Inflammatory macrophage (primary cell): ENCODE data around the gene TOR1B.

Experiments used
- DNase-seq, 2 donors: peaks; one replicate each; pipeline ENCODE4 v3.0.0-alpha.2; 2020 to 2022

The TOR1B gene

DNA sequence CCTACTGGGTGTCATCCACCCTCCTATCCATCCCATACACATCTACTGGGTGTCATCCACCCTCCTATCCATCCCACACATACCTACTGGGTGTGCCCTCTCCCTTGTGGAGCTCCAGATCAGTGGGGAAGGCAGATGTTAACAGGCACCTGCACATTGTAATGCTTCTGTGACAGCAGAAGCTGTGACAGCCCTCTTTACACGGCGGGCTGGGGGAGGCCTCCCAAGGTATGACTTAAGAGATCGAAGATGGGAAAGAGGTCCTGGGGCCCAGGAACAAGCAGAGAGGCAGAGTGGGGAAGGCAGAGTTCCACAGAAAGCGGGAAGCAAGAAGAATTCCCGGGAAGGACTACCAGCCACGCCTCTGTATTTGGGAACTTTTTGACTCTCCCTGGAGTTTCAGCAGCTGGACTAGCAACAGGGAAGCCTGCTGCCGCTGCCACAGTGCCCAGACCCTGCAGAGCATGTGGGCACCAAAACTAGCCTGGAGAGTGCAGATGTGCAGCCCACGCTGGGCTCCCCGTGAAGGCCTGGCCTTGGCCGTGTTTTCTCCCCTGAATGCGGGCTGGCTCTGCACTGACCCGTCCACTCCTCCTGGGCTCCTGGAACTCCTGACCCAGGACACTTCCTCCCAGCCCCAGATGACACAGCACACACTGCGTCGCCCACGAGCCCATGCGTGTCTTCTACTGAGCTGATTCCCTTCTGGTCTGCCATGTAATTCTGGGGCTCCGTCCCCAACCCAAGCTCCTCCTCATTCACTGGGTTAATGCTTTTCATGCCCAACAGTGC is 11.6 kb downstream of the TOR1B start:
- DNase-seq = peak; percentile 54 to 80

DNA sequence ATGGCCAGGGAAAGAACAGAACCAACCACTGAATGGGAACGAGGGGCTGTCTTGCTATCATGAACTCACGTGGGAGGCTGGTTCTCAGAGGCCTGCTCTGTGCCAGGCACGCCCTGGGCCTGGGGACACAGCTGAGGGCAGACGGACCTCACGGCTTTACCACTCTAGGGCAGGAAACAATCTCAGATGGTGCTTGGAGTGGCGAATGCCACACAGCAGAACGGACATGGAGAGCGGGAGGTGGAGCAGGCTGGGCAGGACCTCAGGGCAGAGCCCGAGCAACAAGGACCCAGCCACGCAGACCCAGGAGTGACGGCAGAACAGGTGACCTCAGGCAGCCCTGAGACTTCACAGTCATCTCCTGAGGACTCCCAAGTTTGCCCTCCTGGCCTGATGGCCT is 12.3 kb downstream of the TOR1B start:
- DNase-seq = no peak

DNA sequence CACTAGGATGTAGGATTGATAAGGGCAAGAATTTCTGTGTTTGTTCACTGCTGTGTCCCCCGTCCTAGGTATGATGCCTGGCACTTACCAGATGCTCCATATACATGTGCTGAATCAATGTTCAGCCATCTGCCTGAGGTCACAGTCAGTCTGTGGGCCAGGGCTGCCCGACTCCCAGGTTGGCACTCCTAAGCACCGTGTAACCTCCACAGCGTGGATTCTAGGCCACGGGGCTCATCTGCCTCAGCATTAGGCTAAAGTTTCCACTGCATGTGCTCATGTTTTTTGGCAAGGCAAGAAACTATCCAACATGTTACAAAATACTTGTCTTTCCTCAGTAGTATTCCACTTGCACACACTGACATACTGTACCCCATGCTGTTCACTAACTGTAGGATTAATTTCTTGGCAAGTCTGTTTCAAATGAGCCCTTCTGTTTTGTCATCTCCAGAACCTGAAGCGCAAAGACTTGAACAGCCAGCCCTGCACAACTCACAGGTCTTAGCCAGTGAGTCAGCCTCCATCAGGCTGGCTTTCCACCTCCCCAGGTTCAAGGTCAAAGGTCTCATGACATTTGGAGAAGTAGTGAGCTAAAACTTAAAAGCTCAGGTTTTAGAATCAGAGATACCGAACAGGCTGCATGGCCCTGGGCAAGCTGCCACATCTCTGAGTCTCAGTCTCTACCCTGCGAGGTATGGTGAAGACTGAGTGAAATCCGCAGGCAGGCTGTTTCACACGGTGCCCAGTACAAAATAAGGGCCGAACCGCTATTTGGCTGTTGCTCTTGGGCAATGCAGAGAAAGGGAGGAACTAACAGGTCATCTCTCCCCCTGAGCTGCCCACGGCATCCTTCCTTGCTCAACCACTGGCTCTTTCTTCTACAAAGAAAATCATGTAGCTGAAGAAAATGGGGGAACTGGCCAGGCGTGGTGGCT is 13.8 kb downstream of the TOR1B start:
- DNase-seq = peak; percentile 94 to 96

DNA sequence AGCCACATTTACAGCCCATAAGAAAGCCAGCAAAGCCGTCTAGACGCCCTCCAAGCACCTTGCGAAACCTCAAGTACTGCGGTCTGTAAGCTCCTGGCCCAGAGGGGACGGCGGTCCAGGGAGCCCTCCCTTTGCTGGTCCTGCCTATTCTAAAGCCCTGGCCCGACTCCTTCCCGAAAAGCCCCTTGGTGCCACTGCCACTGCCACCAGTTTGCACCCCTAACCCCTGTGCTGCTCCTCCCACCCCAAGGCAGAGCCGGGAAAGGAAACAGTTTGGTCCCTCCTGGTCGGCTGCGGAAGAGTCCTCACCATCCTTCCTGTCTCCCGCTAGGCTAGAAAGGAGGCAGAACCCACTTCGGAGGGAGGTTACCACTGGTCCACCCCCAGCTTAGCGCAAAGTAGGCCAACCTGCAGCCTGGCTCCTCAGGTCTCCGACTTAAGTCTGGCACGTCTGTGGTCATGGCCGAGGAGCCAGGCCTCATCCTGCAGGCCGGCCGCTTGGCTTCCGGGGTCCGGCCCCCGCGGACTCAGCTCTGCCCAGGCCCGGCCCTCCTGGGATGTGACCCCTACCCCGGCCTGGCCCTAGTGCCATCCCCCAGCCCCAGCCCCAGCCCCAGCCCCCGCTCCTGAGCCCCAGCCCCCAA is 20.0 kb downstream of the TOR1B start:
- peak in 1 of 2 donors; percentile 23 for DNase-seq

DNA sequence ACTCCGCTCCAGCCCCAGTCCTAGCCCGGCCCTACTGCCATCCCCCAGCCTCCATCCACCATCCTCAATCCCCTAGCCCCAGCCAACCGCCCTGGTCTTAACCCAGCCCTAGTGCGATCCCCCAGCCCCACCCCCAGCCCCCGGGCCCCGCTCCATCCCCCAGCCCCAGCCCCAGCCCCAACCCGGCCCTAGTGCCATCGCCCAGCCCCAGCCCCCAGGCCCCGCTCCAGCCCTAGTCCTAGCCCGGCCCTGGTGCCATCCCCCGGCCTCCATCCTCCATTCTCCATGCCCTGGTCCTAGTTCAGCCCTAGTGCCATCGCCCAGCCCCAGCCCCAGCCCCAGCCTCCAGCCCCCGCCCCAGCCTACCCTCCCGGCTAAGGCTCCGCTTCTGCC is 20.6 kb downstream of the TOR1B start:
- DNase-seq = no peak

DNA sequence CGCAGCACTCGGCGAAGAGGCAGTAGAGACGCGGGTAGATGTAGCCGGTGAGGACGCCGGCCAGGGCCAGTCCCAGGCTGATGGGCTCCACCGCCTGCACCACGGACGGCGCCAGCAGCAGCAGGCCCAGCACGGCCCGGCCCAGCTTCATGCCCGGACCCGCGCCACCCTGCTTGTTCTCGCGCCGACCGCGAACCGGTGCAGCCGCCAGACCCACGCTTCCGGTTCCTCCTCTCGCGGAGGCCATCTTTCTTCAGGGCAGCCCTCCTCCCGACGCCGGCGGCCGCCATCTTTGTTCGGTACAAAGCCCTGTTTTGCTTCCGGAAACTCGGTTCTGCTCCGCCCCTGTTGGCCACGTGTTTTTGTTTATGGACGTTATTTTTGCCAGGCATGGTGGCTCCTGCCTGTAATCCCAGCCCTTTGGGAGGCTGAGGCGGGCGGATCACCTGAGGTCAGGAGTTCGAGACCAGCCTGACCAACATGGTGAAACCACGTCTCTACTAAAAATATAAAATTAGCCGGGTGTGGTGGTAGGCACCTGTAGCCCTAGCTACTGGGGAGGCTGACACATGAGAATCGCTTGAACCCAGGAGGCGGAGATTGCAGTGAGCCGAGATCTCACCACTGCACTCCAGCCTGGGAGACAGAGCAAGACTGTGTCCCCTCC is 21.1 kb downstream of the TOR1B start, which contains the start of gene TOR1A:
TSS of gene TOR1A (minus strand) at position 202 of the 667 bp plus-strand sequence. CDS start at position 151, 51 bp downstream.
- DNase-seq = peak; percentile 94 to 95

DNA sequence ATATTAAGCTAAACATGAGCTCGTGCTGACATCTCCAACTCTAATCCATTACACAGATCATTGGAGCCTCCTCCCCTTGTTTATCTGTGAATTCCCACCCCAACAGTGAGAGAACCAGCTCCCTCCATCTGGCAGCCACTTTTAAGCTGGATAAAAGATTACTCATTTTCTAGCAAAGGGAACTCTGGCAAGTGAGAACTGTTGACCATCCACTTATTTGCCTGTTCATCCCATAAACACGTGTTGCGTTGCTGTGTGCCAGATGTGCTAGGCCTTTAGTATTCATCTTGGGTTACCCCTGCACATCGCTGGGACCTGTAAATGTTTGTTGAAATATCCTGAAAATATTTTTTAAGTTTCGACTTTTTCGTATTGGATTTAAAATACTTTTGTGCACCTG is 23.4 kb downstream of the TOR1B start:
- no peak for DNase-seq

DNA sequence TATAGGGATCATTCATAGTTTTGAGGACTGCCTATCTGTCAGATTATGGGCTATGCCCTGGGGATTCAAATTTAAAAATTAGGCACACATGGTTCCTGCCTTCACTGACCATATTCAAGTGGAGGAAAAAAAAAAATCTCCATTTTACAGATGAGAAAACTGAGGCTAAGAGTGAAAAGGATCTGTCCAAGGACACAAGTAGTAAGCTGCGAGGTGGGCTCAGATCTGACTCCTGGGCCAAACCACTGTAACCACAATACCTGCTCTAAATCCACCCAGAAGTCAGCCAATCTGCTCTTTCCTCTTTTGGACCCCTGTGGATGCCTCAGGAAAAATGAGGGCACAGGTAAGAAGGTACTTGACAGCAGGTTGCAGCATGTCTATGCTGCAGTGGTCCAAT is 23.8 kb downstream of the TOR1B start:
- no peak for DNase-seq

DNA sequence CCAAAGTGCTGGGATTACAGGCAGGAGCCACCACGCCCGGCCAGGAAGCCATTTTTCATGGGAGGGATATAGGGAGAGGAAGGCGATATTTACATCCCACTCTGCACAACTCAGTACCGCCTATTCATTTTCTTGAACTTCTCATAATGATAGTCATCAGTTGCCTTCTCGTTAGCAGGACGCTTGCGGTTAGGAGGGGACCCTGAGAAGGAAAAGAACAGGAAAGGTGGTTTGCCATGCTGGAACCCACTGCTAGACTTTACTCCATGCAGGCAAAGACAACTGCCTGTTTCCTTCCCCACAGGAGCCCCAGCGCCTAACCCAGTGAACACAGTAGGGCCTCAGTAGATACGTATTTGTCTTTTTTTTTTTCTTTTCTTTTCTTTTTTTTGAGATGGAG is 25.1 kb downstream of the TOR1B start:
- DNase-seq = no peak

DNA sequence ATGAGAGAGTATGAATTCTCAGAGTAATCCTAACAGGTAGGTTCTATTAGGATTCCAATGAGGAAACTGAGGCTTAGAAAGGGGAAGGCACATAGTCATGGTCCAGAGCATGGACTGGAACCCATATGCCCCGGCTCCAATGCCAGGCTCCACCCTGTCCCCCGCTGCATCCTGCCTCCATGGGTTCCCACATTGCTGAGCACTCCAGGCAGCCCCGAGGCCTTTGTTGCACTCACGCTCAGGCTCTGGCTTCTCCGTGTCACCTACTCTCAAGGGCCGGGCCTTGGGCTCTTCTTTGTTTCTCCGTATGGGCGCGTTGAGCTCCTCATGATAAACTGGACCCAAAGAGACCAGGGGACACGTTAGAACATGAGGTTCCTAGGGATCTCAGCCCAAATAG is 26.0 kb downstream of the TOR1B start:
- DNase-seq = no peak

DNA sequence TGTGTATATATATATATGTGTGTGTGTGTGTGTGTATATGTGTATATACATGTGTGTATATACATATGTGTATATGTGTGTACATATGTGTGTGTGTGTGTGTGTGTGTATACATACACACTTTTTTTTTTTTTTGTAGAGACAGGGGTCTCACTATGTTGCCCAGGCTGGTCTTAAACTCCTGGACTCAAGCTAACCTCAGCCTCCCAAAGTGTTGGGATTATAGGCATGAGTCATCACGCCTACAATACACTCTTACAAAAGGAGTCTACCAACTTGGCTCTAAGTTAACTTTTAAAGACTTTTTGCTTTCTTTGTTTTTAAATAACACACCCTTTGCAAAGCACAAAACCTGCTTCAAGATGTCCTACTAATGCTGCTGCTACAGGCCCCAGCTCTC is 30.0 kb downstream of the TOR1B start:
- peak in 1 of 2 donors; percentile 34 for DNase-seq

DNA sequence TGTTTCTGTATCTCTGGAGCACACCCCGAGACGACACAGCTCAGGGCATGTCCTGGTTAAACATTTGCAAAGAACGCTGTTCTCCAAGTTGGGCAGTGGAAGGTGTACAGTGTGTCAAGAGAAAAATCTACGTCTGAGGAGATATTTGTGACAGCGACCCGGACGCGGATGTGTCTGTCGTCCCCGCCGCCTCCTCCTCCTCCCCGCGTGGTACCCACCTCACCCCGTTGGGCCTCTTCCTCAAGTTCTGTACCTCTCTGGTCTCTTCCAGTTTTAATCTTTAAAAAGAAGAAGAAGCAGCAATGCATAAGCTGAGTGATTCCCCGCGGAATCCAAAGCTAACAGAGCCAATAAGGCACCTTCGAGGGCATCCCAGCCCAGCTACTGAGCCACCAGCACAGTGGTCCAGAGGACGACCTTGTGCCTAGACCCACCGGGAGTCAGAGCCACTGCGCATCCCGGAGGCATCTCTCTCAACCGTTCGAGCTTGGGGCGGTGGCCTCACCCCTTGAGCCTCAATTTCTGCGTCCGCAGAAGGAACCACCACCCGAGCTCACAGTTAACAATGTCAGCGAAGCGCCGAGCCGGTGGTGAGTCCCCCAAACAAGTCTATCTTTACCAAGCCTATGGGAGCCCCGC is 31.6 kb downstream of the TOR1B start:
- DNase-seq = peak; percentile 28 to 43

DNA sequence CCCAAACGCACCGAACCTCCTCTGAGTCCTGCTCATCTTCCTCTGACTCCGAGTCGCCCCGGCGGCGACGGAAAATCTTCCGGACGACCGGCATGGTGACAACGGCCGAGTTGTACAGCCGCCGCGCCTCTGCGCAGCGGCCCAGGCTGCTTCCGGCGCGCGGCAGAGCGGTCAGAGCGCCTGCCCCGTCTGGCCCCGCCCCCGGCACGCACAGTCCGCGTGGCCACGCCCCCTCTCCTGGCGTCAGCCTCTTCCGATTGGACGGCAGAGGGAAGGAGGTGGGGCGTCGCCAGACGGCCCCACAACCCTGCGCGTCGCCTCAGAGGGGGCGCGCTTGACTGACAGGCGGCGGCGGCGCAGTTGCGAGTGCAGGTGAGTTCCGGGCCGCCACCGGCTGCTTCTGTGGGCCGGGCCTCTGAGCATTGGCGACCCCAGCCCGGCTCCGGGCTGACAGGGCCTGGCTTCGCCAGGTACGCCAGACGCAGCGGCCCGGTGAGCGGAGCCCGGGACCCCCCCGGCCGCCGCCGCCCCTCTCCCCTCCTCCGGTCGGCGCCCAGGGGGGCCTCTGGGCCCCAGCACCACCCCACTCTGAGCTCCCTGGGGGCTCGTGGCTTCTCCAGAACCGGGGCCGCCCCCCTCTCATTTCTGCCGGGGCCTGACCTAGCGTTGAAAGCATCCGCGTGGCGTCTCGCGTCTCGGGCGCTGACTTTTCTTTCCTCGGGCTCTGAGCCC is 32.3 kb downstream of the TOR1B start, which contains the start of the genes C9orf78 and USP20:
TSS of gene C9orf78 (minus strand) at position 148 of the 732 bp plus-strand sequence. CDS start at position 94, 54 bp downstream.
TSS of gene USP20 (plus strand) at position 331 of the 732 bp plus-strand sequence. CDS start 17,098 bp downstream, outside the sequence.
- peak; percentile 97 to 98 for DNase-seq

DNA sequence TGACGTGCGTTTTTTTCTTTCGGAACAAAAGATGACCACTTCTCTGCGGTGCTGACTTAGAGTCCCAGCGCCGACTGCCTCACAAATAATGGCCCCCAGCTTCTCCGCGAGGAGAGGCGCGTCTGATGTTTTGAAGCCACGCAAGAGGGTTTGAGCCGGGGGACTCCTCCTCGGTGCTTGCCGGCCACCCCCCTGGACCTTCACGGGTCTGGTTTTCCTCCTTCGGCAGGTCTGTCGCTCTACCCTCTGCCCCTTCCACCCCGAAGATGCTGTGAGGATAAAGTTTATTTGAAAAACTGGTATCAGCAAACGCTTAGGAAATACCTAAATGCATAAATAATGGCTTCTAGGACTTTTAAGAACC is 32.9 kb downstream of the TOR1B start:
- no peak for DNase-seq

DNA sequence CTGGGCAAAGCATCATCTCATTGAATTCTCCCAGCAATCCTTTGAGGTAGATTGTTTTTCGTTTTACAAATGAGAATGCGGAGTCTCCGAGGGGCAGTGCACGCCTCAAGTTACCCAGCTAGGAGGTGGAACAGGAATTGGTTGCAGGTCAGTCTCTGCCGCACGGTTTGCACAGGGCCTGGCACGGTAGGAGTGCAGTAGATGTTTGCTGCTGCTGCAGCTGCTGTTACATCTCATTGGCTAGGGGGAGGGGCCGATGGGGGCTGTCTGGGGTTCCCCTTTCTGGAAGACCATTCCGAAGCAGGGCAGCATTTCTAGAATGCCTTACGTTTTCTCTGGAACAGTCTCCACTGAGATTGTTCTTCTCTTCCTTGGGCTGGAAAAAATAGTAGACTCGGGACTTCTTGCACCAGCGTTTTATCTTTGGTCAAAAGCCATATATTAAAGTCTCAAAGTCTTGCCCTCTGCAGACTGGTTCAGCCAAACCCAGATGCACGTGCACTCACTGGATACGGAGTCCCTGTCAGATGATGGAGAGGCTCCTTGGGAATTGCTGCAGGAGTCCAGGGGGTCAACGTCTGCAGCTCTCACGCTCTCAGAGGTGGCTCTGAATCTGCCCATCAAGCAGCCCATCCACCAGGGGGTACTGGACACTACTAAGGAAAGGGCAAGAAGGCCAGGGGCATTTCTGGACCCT is 33.5 kb downstream of the TOR1B start:
- no peak for DNase-seq

DNA sequence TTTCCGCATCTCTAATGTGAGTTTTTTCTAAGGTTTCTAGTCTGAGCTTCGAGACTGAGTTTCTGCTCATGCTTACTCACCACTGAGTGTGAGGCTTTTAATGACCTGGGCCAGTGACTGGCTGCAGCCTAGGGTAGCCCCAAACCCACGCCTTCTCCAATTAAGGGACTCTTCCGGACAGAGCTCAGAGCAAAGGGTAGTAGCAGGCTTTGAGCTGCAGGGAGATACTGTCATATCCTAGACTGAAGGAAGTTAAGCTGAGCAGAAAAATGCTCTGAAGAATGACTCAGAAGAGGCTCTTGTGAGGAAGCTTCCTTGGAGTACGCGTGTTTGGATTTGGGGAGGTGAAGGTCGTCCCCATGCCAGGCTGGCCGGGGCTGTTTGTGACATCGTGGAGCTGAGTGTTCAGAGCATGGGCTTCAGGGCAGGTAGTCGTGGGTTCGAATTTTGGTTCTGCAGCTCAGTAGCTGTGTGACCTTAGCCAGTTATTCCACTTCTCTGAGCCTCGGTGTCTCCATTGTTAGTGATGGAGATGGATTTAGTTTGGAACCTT is 35.8 kb downstream of the TOR1B start:
- DNase-seq = peak; percentile 77 to 88

DNA sequence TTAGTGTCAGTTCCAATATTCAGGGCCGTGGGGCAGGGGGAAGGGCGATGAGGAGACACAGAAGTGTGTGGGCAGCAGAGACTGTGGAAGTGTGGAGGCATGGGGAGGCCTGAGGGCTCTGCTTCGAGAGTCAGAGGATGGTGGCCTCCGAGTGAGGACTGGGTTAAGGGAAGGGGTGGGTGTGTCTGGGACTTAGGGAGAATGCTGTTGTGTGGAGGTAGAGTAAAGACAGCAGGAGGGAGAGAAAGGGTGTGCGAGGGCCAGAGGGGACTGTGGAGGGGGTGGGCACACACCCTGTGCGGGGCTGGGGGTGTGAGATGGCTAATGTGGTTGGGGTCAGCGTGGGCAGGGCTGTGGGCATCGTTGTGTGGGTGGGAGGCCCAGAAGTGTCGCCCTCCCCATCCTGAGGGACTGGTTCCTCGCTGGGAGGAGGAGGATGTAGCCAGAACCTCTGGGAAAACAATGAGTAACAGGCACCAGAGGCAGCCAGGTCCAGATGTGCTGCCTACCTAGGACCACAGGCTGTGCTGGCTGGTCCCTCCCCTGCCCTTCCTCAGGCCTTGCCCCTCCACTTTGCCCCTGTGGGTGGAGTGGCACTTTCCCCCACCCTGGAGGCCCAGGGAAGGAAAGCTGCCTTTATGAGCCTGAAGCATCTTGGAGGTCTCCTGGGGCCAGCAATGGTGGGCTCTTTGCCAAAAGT is 36.5 kb downstream of the TOR1B start:
- peak; percentile 17 to 52 for DNase-seq

DNA sequence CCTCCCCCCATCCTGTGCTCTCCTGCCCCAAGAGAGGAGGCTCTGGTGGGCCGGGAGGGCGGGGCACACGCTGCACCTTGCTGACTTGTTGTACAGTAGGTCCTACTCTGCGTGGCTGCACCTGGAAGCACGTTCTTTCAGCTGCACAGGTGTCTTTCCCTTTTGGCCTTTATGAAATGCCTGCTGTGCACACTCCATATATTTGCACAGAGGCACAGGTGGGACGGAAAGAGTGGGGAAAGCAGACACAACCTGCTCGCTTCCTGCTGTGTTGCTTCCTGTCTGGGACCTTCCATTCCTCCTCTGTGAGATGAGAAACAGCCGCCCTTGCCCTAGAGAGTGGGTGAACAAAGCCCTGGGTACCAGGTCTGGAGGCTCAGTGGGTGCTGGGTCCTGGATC is 37.0 kb downstream of the TOR1B start:
- DNase-seq = no peak

DNA sequence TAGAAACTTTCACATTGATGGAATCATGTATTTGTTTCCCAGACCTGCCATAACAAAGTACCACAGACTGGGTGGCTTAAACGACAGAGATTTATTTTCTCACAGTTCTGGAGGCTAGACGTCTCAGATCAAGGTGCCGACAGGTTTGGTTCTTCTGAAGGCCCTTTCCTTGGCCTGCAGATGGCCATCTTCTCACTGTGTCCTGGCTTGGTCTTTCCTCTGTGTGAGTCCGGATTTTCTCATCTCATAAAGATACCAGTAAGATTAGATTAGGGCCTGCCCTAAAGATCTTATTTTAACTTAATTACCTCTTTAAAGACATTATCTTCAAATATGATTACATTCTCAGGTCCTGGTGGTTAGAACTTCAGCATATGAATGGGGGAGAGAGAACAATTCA is 38.1 kb downstream of the TOR1B start:
- no peak for DNase-seq
